ENCODE measurements around the gene NFIC. TPM values are rescaled to one million over a fixed set of nuclear protein-coding genes. Genes with fewer than 3 reads are reported as not detected.
A peak's percentile ranks its signal among the peaks of the same experiment; 100 is the strongest.
"Not testable (repeated sequence)": the region's sequence is repeated elsewhere in the genome, so short reads cannot be mapped to it uniquely, and the experiment has no call there.

The NFIC gene
- polyA plus RNA-seq, 2 of the 4 experiments (the other 2 are of a cell fraction) = 2.6 to 34.9 TPM

- WGBS (ENCODE audit: missing lambda C conversion rate) = under 1% methylated on average over 22 of the region's 69 CpGs
- peak overlapping the region; percentile 94 for H3K4me3 ChIP-seq
- FAIRE-seq (no peak), ATAC-seq (peak; percentile 14 to 17; a peak in 5 of 6 replicates), DNase-seq (ENCODE audit: low read depth in 1 of 2, low spot score in 1 of 2) (no peak)
- peaks cover 28% of the 10 kb centered on the region for H3K4me1 ChIP-seq
- CTCF ChIA-PET = interaction anchor here (1.0 kb wide), 2 partner anchors 11 to 69 kb away, joined by 3 read pairs; no protein-coding TSS in a partner anchor
- TF ChIP-seq EHMT2 (IDR thresholded peaks at IDR 0.05; ENCODE audit: low read depth) (no peak), POLR2A (IDR thresholded peaks at IDR 0.05; ENCODE audit: low read length) (peak; percentile 32; the same call in 1 of the 2 replicates), PHF8 (IDR thresholded peaks at IDR 0.05; ENCODE audit: borderline replicate concordance, low read depth) (peak; percentile 55; the same call in 1 of the 2 replicates)
- no peaks in the 10 kb centered on the region for H3K9me3 ChIP-seq
- H3K4me2 ChIP-seq = peak overlapping the region; percentile 96
- peak overlapping the region; percentile 93 to 99 for H3K27ac ChIP-seq
- POLR2A ChIA-PET = no interaction called here
Observed at GRCh38 chr19:3506384-3507340, 140.3 kb downstream of the NFIC start.

- WGBS (ENCODE audit: missing lambda C conversion rate) = 70% methylated on average over 21 of the region's 31 CpGs
- H3K27ac ChIP-seq = peak overlapping the region; percentile 93 to 99
- H3K4me2 ChIP-seq = peak overlapping the region; percentile 96
- TF ChIP-seq MAX (IDR thresholded peaks at IDR 0.05) (no peak), NR3C1 (IDR thresholded peaks at IDR 0.05) (no peak), MAFK (IDR thresholded peaks at IDR 0.05; ENCODE audit: partially characterized antibody) (no peak), CBX2 (IDR thresholded peaks at IDR 0.05; ENCODE audit: borderline replicate concordance, low read depth) (no peak), HDAC2 (IDR thresholded peaks at IDR 0.05) (no peak), FOXS1 (CRISPR knock-in tag; IDR thresholded peaks at IDR 0.05) (no peak), PBX3 (IDR thresholded peaks at IDR 0.05) (no peak), ZFP36 (IDR thresholded peaks at IDR 0.05; ENCODE audit: borderline replicate concordance, partially characterized antibody) (no peak), CHD4 (IDR thresholded peaks at IDR 0.05; ENCODE audit: borderline replicate concordance) (no peak), TFCP2L1 (CRISPR knock-in tag; IDR thresholded peaks at IDR 0.05) (no peak), HEYL (CRISPR knock-in tag; IDR thresholded peaks at IDR 0.05) (no peak), BCL3 (IDR thresholded peaks at IDR 0.05) (no peak), FOSL2 (IDR thresholded peaks at IDR 0.05) (no peak), FOSL2 (CRISPR knock-in tag; IDR thresholded peaks at IDR 0.05) (no peak), PHF8 (IDR thresholded peaks at IDR 0.05; ENCODE audit: borderline replicate concordance, low read depth) (no peak), ZC3H11A (IDR thresholded peaks at IDR 0.05) (no peak), RCOR1 (IDR thresholded peaks at IDR 0.05; ENCODE audit: low read depth, low read length) (no peak), CEBPB (IDR thresholded peaks at IDR 0.05) (no peak), CBX8 (IDR thresholded peaks at IDR 0.05) (no peak)
- ChIA-PET POLR2A (no interaction called here), CTCF (interaction anchor here (1.0 kb wide), 1 partner anchor 10 kb away, joined by 3 read pairs; no protein-coding TSS in a partner anchor)
- DNase-seq (ENCODE audit: low read depth in 1 of 2, low spot score in 1 of 2) = no peak
- no peak for FAIRE-seq
- ATAC-seq = no peak
- H3K4me3 ChIP-seq = peak overlapping the region; percentile 94
- H3K9me3 ChIP-seq = no peaks in the 10 kb centered on the region
- H3K4me1 ChIP-seq = peaks cover 28% of the 10 kb centered on the region
Observed at GRCh38 chr19:3507371-3508120, 141.2 kb downstream of the NFIC start.

GRCh38 chr19:3508121-3508661, 141.8 kb downstream of the NFIC start:
- H3K27ac ChIP-seq; ATAC-seq; DNase-seq (ENCODE audit: low read depth in 1 of 2, low spot score in 1 of 2); FAIRE-seq; POLR2A ChIA-PET; H3K4me3 ChIP-seq; H3K9me3 ChIP-seq; CTCF ChIA-PET: not testable (repeated sequence)
- H3K4me1 ChIP-seq = peaks cover 28% of the 10 kb centered on the region
- 95% methylated on average over 18 of the region's 18 CpGs for WGBS (ENCODE audit: missing lambda C conversion rate)
- peak overlapping the region; percentile 96; the same call in 2 of the 3 replicates for H3K4me2 ChIP-seq

All from A549 (cell line).